ENCODE results near the gene HECW1. TPM values are rescaled to one million over a fixed set of nuclear protein-coding genes. Genes with fewer than 3 reads are reported as not detected.

Gene HECW1
- total and polyA plus RNA-seq, 2 experiments from 2014 or later: 11.0 to 21.8 TPM

DNA sequence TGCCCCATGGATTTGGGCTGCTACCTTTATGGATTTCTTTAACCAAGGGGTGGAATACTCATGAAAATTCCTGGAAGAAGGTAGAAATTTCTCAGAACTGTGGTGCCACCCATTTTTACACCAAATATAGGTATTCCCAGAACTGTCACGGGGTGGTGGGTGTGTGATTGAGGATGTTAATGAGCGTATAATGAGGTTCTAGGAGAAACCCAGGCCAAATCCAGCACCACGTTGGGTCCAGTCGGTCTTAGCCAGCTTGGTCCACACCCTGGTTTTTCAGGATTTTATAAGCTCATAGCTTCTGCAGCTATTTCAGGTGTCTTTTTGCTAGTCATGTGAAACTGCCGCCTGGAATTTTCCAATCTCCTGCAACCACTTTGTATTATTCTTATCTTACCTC lies 83.3 kb downstream of the HECW1 start (continued):
- no peak for TF ChIP-seq STAT1 (IDR thresholded peaks at IDR 0.05; ENCODE audit: unreplicated experiment)

DNA sequence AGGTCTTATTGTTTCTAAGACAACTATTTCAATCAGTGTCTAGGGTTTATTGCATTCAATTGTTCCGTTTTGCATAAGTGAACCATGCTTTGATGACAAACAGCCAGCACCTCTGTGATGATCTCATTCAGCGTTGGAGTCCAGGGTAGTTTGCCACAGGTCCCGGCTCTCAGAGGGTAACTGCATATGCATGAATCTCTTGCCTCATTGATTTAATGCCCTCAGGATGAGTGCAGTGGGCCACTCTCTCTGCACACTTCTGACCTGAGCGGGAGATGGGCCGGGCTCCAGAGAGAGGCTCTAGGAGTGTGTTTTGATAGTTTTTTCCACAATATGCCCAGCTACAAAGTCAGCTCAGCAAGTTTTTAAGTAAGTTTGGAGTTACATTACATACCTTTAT lies 83.9 kb downstream of the HECW1 start:
- Mint-ChIP-seq H3K4me1 (peaks cover 41% of the 10 kb centered on the region), H3K9me3 (no peaks in the 10 kb centered on the region), H3K36me3 (ENCODE audit: low read depth) (no peaks in the 10 kb centered on the region), H3K4me3 (no peak overlapping the region), H3K27ac (no peak overlapping the region), H3K27me3 (ENCODE audit: insufficient read depth, low read depth, poor library complexity) (peaks cover 4% of the 10 kb centered on the region)
- Histone ChIP-seq H3K36me3 (ENCODE audit: insufficient read depth) (no peaks in the 10 kb centered on the region), H3K4me3 (no peak overlapping the region), H3K27ac (ENCODE audit: low read depth) (no peak overlapping the region), H3K79me2 (replicated peaks; ENCODE audit: insufficient read depth) (no peaks in the 10 kb centered on the region), H4K20me1 (replicated peaks; ENCODE audit: insufficient read depth) (no peaks in the 10 kb centered on the region), H3K4me2 (no peak overlapping the region; the same call in 1 of the 2 replicates), H3F3A (replicated peaks; ENCODE audit: low read depth) (no peaks in the 10 kb centered on the region), H3K27me3 (ENCODE audit: insufficient read depth) (no peaks in the 10 kb centered on the region), H2AFZ (no peak overlapping the region), H3K4me1 (ENCODE audit: insufficient read depth) (peaks cover 41% of the 10 kb centered on the region), H3K9me2 (ENCODE audit: insufficient read depth) (peaks cover 8% of the 10 kb centered on the region)
- TF ChIP-seq, protein P1, sequence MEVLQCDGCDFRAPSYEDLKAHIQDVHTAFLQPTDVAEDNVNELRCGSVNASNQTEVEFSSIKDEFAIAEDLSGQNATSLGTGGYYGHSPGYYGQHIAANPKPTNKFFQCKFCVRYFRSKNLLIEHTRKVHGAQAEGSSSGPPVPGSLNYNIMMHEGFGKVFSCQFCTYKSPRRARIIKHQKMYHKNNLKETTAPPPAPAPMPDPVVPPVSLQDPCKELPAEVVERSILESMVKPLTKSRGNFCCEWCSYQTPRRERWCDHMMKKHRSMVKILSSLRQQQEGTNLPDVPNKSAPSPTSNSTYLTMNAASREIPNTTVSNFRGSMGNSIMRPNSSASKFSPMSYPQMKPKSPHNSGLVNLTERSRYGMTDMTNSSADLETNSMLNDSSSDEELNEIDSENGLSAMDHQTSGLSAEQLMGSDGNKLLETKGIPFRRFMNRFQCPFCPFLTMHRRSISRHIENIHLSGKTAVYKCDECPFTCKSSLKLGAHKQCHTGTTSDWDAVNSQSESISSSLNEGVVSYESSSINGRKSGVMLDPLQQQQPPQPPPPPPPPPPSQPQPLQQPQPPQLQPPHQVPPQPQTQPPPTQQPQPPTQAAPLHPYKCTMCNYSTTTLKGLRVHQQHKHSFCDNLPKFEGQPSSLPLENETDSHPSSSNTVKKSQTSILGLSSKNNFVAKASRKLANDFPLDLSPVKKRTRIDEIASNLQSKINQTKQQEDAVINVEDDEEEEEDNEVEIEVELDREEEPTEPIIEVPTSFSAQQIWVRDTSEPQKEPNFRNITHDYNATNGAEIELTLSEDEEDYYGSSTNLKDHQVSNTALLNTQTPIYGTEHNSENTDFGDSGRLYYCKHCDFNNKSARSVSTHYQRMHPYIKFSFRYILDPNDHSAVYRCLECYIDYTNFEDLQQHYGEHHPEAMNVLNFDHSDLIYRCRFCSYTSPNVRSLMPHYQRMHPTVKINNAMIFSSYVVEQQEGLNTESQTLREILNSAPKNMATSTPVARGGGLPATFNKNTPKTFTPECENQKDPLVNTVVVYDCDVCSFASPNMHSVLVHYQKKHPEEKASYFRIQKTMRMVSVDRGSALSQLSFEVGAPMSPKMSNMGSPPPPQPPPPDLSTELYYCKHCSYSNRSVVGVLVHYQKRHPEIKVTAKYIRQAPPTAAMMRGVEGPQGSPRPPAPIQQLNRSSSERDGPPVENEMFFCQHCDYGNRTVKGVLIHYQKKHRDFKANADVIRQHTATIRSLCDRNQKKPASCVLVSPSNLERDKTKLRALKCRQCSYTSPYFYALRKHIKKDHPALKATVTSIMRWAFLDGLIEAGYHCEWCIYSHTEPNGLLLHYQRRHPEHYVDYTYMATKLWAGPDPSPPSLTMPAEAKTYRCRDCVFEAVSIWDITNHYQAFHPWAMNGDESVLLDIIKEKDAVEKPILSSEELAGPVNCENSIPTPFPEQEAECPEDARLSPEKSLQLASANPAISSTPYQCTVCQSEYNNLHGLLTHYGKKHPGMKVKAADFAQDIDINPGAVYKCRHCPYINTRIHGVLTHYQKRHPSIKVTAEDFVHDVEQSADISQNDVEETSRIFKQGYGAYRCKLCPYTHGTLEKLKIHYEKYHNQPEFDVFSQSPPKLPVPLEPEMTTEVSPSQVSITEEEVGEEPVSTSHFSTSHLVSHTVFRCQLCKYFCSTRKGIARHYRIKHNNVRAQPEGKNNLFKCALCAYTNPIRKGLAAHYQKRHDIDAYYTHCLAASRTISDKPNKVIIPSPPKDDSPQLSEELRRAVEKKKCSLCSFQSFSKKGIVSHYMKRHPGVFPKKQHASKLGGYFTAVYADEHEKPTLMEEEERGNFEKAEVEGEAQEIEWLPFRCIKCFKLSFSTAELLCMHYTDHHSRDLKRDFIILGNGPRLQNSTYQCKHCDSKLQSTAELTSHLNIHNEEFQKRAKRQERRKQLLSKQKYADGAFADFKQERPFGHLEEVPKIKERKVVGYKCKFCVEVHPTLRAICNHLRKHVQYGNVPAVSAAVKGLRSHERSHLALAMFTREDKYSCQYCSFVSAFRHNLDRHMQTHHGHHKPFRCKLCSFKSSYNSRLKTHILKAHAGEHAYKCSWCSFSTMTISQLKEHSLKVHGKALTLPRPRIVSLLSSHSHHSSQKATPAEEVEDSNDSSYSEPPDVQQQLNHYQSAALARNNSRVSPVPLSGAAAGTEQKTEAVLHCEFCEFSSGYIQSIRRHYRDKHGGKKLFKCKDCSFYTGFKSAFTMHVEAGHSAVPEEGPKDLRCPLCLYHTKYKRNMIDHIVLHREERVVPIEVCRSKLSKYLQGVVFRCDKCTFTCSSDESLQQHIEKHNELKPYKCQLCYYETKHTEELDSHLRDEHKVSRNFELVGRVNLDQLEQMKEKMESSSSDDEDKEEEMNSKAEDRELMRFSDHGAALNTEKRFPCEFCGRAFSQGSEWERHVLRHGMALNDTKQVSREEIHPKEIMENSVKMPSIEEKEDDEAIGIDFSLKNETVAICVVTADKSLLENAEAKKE (CRISPR knock-in tag; IDR thresholded peaks at IDR 0.05): no peak
- TF ChIP-seq POLR2AphosphoS5 (IDR thresholded peaks at IDR 0.05; ENCODE audit: low read depth): no peak
- TF ChIP-seq, protein P2, sequence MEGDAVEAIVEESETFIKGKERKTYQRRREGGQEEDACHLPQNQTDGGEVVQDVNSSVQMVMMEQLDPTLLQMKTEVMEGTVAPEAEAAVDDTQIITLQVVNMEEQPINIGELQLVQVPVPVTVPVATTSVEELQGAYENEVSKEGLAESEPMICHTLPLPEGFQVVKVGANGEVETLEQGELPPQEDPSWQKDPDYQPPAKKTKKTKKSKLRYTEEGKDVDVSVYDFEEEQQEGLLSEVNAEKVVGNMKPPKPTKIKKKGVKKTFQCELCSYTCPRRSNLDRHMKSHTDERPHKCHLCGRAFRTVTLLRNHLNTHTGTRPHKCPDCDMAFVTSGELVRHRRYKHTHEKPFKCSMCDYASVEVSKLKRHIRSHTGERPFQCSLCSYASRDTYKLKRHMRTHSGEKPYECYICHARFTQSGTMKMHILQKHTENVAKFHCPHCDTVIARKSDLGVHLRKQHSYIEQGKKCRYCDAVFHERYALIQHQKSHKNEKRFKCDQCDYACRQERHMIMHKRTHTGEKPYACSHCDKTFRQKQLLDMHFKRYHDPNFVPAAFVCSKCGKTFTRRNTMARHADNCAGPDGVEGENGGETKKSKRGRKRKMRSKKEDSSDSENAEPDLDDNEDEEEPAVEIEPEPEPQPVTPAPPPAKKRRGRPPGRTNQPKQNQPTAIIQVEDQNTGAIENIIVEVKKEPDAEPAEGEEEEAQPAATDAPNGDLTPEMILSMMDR (conservative IDR thresholded peaks at IDR 0.05; ENCODE audit: low read depth in 2 of 2): no peak
- no peak for TF ChIP-seq JUNB (IDR thresholded peaks at IDR 0.05; ENCODE audit: unreplicated experiment)
- TF ChIP-seq, protein P3, sequence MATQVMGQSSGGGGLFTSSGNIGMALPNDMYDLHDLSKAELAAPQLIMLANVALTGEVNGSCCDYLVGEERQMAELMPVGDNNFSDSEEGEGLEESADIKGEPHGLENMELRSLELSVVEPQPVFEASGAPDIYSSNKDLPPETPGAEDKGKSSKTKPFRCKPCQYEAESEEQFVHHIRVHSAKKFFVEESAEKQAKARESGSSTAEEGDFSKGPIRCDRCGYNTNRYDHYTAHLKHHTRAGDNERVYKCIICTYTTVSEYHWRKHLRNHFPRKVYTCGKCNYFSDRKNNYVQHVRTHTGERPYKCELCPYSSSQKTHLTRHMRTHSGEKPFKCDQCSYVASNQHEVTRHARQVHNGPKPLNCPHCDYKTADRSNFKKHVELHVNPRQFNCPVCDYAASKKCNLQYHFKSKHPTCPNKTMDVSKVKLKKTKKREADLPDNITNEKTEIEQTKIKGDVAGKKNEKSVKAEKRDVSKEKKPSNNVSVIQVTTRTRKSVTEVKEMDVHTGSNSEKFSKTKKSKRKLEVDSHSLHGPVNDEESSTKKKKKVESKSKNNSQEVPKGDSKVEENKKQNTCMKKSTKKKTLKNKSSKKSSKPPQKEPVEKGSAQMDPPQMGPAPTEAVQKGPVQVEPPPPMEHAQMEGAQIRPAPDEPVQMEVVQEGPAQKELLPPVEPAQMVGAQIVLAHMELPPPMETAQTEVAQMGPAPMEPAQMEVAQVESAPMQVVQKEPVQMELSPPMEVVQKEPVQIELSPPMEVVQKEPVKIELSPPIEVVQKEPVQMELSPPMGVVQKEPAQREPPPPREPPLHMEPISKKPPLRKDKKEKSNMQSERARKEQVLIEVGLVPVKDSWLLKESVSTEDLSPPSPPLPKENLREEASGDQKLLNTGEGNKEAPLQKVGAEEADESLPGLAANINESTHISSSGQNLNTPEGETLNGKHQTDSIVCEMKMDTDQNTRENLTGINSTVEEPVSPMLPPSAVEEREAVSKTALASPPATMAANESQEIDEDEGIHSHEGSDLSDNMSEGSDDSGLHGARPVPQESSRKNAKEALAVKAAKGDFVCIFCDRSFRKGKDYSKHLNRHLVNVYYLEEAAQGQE (IDR thresholded peaks at IDR 0.05; ENCODE audit: unreplicated experiment): no peak
- TF ChIP-seq EZH2phosphoT487 (IDR thresholded peaks at IDR 0.05; ENCODE audit: unreplicated experiment): no peak
- no peak for TF ChIP-seq NANOG (IDR thresholded peaks at IDR 0.05; ENCODE audit: borderline replicate concordance)
- TF ChIP-seq, protein P4, sequence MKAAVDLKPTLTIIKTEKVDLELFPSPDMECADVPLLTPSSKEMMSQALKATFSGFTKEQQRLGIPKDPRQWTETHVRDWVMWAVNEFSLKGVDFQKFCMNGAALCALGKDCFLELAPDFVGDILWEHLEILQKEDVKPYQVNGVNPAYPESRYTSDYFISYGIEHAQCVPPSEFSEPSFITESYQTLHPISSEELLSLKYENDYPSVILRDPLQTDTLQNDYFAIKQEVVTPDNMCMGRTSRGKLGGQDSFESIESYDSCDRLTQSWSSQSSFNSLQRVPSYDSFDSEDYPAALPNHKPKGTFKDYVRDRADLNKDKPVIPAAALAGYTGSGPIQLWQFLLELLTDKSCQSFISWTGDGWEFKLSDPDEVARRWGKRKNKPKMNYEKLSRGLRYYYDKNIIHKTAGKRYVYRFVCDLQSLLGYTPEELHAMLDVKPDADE (IDR thresholded peaks at IDR 0.05): no peak
- no peak for TF ChIP-seq ZNF331 (CRISPR knock-in tag; IDR thresholded peaks at IDR 0.05; ENCODE audit: low read depth)
- no peak for TF ChIP-seq STAT1 (IDR thresholded peaks at IDR 0.05; ENCODE audit: unreplicated experiment)
- no peak for TF ChIP-seq CREB1 (CRISPR knock-in tag; IDR thresholded peaks at IDR 0.05; ENCODE audit: low read depth)
- TF ChIP-seq EZH2 (IDR thresholded peaks at IDR 0.05; ENCODE audit: low read depth, unreplicated experiment): no peak
- TF ChIP-seq ZNF114 (CRISPR knock-in tag; IDR thresholded peaks at IDR 0.05): no peak
- DNase-seq (ENCODE audit: low spot score) (no peak), ATAC-seq (no peak; the same call in 1 of the 3 replicates)
